K562 (cell line): ENCODE measurements around the gene IMP4. TPM values are rescaled to one million over a fixed set of nuclear protein-coding genes. Genes with fewer than 3 reads are reported as not detected.

Experiments used
- ATAC-seq: fragments of 200-7000 bp; cut with Tn5 transposase; 3 replicates; pipeline ENCODE4 v1.9.1; 2020; ENCODE audit warnings: moderate library complexity
- BruUV-seq: library from RNA; stranded (reverse); fragments of 400-500 nt; replicated peaks from 2 replicates; lab custom pipeline; 2021; lab: Mats Ljungman, UMichigan
- CTCF ChIA-PET: fragments of 300-600 bp; formaldehyde crosslinking; extraction: SDS; loops from one replicate; lab custom pipeline; 2021; ENCODE audit warnings: low intra/inter-chr PET ratio; lab: Yijun Ruan, JAX
- POLR2A ChIA-PET: fragments of 300-600, 350-650 bp; sonication (Branson Sonifier 250); formaldehyde crosslinking; extraction: SDS; loops from one replicate; lab custom pipeline; 2021; ENCODE audit warnings: antibody characterized with exemption, inconsistent platforms; lab: Yijun Ruan, JAX
- DNase-seq, 4 experiments: peaks; one replicate each; pipeline versions ENCODE4 v3.0.0 to v3.0.0-alpha.2; 2011 to 2018; ENCODE audit warnings: low spot score in 3 of 4, mixed read lengths in 3 of 4; ENCODE audit errors: extremely low read depth in 1 of 4
- FAIRE-seq: peaks from 2 replicates; lab custom pipeline; 2011; peaks lifted over from hg19 to GRCh38; lab: Jason Lieb, UNC
- H2AFZ ChIP-seq: 2 replicates; pipeline ENCODE4 v1.6.0; 2011; ENCODE audit warnings: low read depth, low read length, control low read depth, inconsistent platforms
- H3K27ac ChIP-seq: fragments of 200-600 bp; 3 replicates; pipeline ENCODE4 v1.8.0; 2011; ENCODE audit warnings: low read depth, mild to moderate bottlenecking, control low read depth, inconsistent platforms, low read length, moderate library complexity, mixed read lengths; ENCODE audit errors: extremely low read depth
- H3K27me3 ChIP-seq, 2 experiments: fragments of 300-600 bp in 1 of 2; 2 replicates in 1 of 2; 3 replicates in 1 of 2; pipeline versions ENCODE4 v1.6.0 to v1.8.0; 2011; ENCODE audit warnings: inconsistent platforms in 2 of 2, low read length in 2 of 2, mild to moderate bottlenecking in 1 of 2, mixed read lengths in 1 of 2, moderate library complexity in 1 of 2; ENCODE audit not compliant: control insufficient read depth in 2 of 2, insufficient read depth in 2 of 2
- H3K36me3 ChIP-seq: fragments of 300-600 bp; 3 replicates; pipeline ENCODE4 v1.8.0; 2011; ENCODE audit warnings: mild to moderate bottlenecking, low read length, inconsistent platforms; ENCODE audit not compliant: control insufficient read depth, insufficient read depth
- H3K4me1 ChIP-seq, 2 experiments: fragments of 200-600 bp in 1 of 2; replicated peaks in 1 of 2; 2 replicates in 1 of 2; 3 replicates in 1 of 2; pipeline versions ENCODE4 v1.5.1 to v1.8.0; 2011; ENCODE audit warnings: inconsistent platforms in 2 of 2, low read length in 2 of 2, mild to moderate bottlenecking in 1 of 2, mixed read lengths in 1 of 2, moderate library complexity in 1 of 2; ENCODE audit not compliant: control insufficient read depth in 2 of 2, insufficient read depth in 2 of 2
- H3K4me2 ChIP-seq: 2 replicates; pipeline ENCODE4 v1.6.1; 2011; ENCODE audit warnings: low read length, control low read depth, inconsistent platforms, mixed read lengths; ENCODE audit not compliant: insufficient read depth
- H3K4me3 ChIP-seq: fragments of 200-600 bp; sonication (generic), shearing (Covaris generic); 2 replicates; pipeline ENCODE4 v1.5.1; 2016; ENCODE audit warnings: control low read depth, inconsistent platforms
- H3K79me2 ChIP-seq: fragments of 200-600 bp; 3 replicates; pipeline ENCODE4 v1.8.0; 2011; ENCODE audit warnings: low read length, inconsistent platforms; ENCODE audit not compliant: control insufficient read depth, insufficient read depth
- H3K9ac ChIP-seq, 2 experiments: 2 replicates each; pipeline versions ENCODE4 v1.6.0 to v1.6.1; 2011; ENCODE audit warnings: low read depth in 2 of 2, low read length in 2 of 2, control low read depth in 1 of 2, inconsistent platforms in 1 of 2, mild to moderate bottlenecking in 1 of 2, mixed read lengths in 1 of 2; ENCODE audit not compliant: insufficient read depth in 1 of 2
- H3K9me1 ChIP-seq: one replicate; pipeline ENCODE4 v1.6.0; 2011; ENCODE audit warnings: inconsistent platforms, mild to moderate bottlenecking, low read length, moderate library complexity; ENCODE audit not compliant: control insufficient read depth, insufficient read depth
- H3K9me3 ChIP-seq: replicated peaks from 2 replicates; pipeline ENCODE4 v1.5.1; 2011; ENCODE audit warnings: low read depth, low read length, inconsistent platforms; ENCODE audit not compliant: control insufficient read depth, insufficient read depth
- H4K20me1 ChIP-seq: replicated peaks from 2 replicates; pipeline ENCODE4 v1.6.1; 2011; ENCODE audit warnings: low read length, inconsistent platforms, mixed read lengths; ENCODE audit not compliant: control insufficient read depth, insufficient read depth
- CBFB ChIP-seq: sonication (generic); formaldehyde crosslinking; IDR thresholded peaks from 2 replicates; pipeline ENCODE4 v1.4.0; 2020; ENCODE audit warnings: mild to moderate bottlenecking, missing genetic modification reagents
- CHD1 ChIP-seq: fragments of 200-600 bp; sonication (generic); IDR thresholded peaks from one replicate; pipeline ENCODE4 v1.6.1; 2012; ENCODE audit warnings: mild to moderate bottlenecking, moderate library complexity, low read length, inconsistent platforms
- ETV5 ChIP-seq: sonication (generic); formaldehyde crosslinking; IDR thresholded peaks from 2 replicates; pipeline ENCODE4 v1.4.0; 2020; ENCODE audit warnings: low read depth, mild to moderate bottlenecking, missing genetic modification reagents
- ILK ChIP-seq: fragments of 450-650 bp; IDR thresholded peaks from 2 replicates; pipeline ENCODE4 v1.6.1; 2016; ENCODE audit warnings: missing genetic modification characterization, low read depth, mild to moderate bottlenecking, missing compliant biosample characterization, moderate library complexity, borderline replicate concordance
- MAFG ChIP-seq: fragments of 450-650 bp; conservative IDR thresholded peaks from 2 replicates; pipeline ENCODE4 v1.6.1; 2016; ENCODE audit warnings: missing genetic modification characterization, missing compliant biosample characterization
- RAD51 ChIP-seq: fragments of 450-650 bp; IDR thresholded peaks from 2 replicates; pipeline ENCODE4 v1.7.1; 2016; ENCODE audit warnings: low read depth, mild to moderate bottlenecking, borderline replicate concordance
- TRIM24 ChIP-seq, 2 experiments: fragments of 450-650 bp; IDR thresholded peaks; 2 replicates each; pipeline ENCODE4 v1.6.1; 2016
- ZNF263 ChIP-seq: sonication (generic); formaldehyde crosslinking; IDR thresholded peaks from 2 replicates; pipeline ENCODE4 v1.8.0; 2022; ENCODE audit warnings: mild to moderate bottlenecking, missing genetic modification reagents, borderline replicate concordance
- WGBS: fragments of 100-300 bp; shearing (Covaris generic); methylation state at CpG from one replicate; pipeline ENCODE4 v1.1.6; 2016; ENCODE audit warnings: low coverage, mixed read lengths; ENCODE audit not compliant: insufficient coverage; ENCODE audit errors: missing lambda C conversion rate; 5-methylcytosine and 5-hydroxymethylcytosine counted together
- in situ Hi-C: fragments of 300-500 bp; cut with MboI; formaldehyde crosslinking; loops from 4 replicates; pipeline ENCODE4 v1.15.0; 2018; ENCODE audit warnings: inconsistent platforms, mixed read lengths
- intact Hi-C: fragments of 100-400 bp; cut with micrococcal nuclease; formaldehyde crosslinking; loops from 2 replicates; pipeline ENCODE4 v1.14.2; 2022
- polyA plus RNA-seq, 8 experiments: library from polyadenylated mRNA; depleted of rRNA in 4 of 8; stranded (reverse) in 5 of 8; unstranded in 3 of 8; fragments of >200 nt; fragmentation: Nextera tagmentation in 2 of 8; fragmentation: Illumina TruSeq in 1 of 8; extraction: Ambion mirVana in 2 of 8; extraction: Trizol in 1 of 8; gene quantifications; 2 replicates each; pipeline versions ENCODE4 v1.2.1 to v1.2.3, GENCODE V29; 2011 to 2014; ENCODE audit warnings: inconsistent platforms in 1 of 8, missing spikeins in 1 of 8
- total RNA-seq, 7 experiments: library from RNA; depleted of rRNA in 6 of 7; stranded (reverse); fragments of >200 nt in 6 of 7; fragmentation: Illumina TruSeq in 2 of 7; extraction: Trizol in 2 of 7; gene quantifications; 2 replicates each; pipeline versions ENCODE4 v1.2.1 to v1.2.3, GENCODE V29; 2011 to 2021; ENCODE audit warnings: low replicate concordance in 1 of 7
- TF ChIP-seq, protein P1 (sequence below): fragments of 450-650 bp; IDR thresholded peaks from 2 replicates; pipeline ENCODE4 v1.6.1; 2016; ENCODE audit warnings: borderline replicate concordance
- TF ChIP-seq, protein P2 (sequence below): fragments of 250-450 bp; sonication (Bioruptor Pico); IDR thresholded peaks from 2 replicates; pipeline ENCODE4 v1.8.0; 2022; ENCODE audit warnings: inconsistent platforms, mild to moderate bottlenecking, moderate library complexity, borderline replicate concordance
- TF ChIP-seq, protein P3 (sequence below): fragments of 250-450 bp; sonication (Bioruptor Pico); IDR thresholded peaks from 2 replicates; pipeline ENCODE4 v1.5.0; 2021

The IMP4 gene
- total and polyA plus RNA-seq, 9 of the 15 experiments (the other 6 are each of a cell fraction or from before 2014, with no cell fraction given): 35.4 to 209 (median 100.0) TPM

DNA sequence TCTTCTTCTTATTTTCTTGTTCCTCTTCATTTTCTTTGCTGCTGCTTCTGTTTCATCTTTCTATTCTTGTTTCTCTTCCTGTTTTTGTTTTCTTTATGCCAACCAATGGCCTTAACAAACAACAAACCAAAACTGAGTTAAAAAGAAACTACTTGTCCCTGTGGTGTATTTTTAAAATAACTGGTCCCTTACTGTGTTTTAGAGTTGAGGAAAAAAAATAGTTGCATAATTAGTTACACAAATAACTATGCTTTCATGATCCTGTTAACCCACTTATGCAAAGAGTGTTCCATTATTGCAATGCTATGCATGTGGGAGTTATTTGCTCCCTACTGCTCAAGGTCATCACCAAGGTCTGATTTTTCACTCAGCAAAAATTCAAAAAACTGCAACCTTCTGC is 39.5 kb upstream of the IMP4 start:
- no peak overlapping the region for H3K9ac ChIP-seq
- CTCF ChIA-PET: no interaction called here
- H3K9me3 ChIP-seq: no peaks in the 10 kb centered on the region
- no peaks in the 10 kb centered on the region for H3K36me3 ChIP-seq
- H3K4me1 ChIP-seq: peaks cover 0 to 8% of the 10 kb centered on the region in 2 experiments; a peak in 2 of 5 replicates
- intact Hi-C loops (no loop called here), in situ Hi-C loops (no loop called here)
- no peak overlapping the region for H2AFZ ChIP-seq
- H3K27me3 ChIP-seq: peaks cover 25 to 31% of the 10 kb centered on the region in 2 experiments
- H4K20me1 ChIP-seq: no peaks in the 10 kb centered on the region
- FAIRE-seq (no peak), DNase-seq (no peak), ATAC-seq (no peak)
- H3K4me3 ChIP-seq: no peak overlapping the region
- POLR2A ChIA-PET: no interaction called here
- no peaks in the 10 kb centered on the region for H3K79me2 ChIP-seq
- H3K27ac ChIP-seq: no peak overlapping the region
- no TSS peak for BruUV-seq
- H3K4me2 ChIP-seq: no peak overlapping the region
- no peaks in the 10 kb centered on the region for H3K9me1 ChIP-seq
- TF ChIP-seq MAFG: no peak

DNA sequence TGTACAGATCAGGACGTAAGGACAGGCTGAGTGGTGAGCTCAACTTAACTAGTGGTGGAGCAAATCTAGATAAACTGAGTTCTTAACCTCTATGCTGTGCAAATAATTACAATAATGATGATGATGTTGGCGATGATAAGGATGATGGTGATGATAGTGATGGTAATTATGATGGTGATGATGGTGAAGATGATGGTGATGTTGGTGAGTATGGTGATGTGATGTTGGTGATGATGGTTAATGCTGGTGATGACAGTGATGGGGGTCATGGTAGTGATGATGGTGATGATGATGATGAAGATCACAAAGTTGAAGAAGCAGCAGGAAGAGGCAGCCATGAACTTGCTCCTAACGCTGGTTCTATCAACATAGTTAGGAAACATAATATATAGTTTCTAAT is 38.0 kb upstream of the IMP4 start:
- Histone ChIP-seq H2AFZ (no peak overlapping the region), H3K27ac (no peak overlapping the region), H3K36me3 (no peaks in the 10 kb centered on the region), H3K79me2 (no peaks in the 10 kb centered on the region), H3K9ac (no peak overlapping the region), H3K27me3 (peaks cover 29 to 38% of the 10 kb centered on the region in 2 experiments; a peak in 4 of 5 replicates), H3K9me3 (no peaks in the 10 kb centered on the region), H3K4me2 (no peak overlapping the region), H4K20me1 (no peaks in the 10 kb centered on the region), H3K4me1 (peaks cover 0 to 8% of the 10 kb centered on the region in 2 experiments; a peak in 2 of 5 replicates), H3K9me1 (no peaks in the 10 kb centered on the region), H3K4me3 (no peak overlapping the region)
- ATAC-seq (no peak), FAIRE-seq (no peak), DNase-seq (no peak)
- in situ Hi-C loops: no loop called here
- POLR2A ChIA-PET: interaction anchor here (0.9 kb wide), 1 partner anchor 15 kb away, joined by 3 read pairs; no protein-coding TSS in a partner anchor
- intact Hi-C loops: no loop called here
- WGBS: 0% methylated on average over 3 of the region's 3 CpGs
- CTCF ChIA-PET: no interaction called here
- BruUV-seq: no TSS peak
- no peak for TF ChIP-seq CBFB (CRISPR knock-in tag)
- TF ChIP-seq RAD51: no peak
- TF ChIP-seq, protein P1, sequence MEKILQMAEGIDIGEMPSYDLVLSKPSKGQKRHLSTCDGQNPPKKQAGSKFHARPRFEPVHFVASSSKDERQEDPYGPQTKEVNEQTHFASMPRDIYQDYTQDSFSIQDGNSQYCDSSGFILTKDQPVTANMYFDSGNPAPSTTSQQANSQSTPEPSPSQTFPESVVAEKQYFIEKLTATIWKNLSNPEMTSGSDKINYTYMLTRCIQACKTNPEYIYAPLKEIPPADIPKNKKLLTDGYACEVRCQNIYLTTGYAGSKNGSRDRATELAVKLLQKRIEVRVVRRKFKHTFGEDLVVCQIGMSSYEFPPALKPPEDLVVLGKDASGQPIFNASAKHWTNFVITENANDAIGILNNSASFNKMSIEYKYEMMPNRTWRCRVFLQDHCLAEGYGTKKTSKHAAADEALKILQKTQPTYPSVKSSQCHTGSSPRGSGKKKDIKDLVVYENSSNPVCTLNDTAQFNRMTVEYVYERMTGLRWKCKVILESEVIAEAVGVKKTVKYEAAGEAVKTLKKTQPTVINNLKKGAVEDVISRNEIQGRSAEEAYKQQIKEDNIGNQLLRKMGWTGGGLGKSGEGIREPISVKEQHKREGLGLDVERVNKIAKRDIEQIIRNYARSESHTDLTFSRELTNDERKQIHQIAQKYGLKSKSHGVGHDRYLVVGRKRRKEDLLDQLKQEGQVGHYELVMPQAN: no peak
- TF ChIP-seq ETV5 (CRISPR knock-in tag): no peak
- TF ChIP-seq TRIM24 (IDR thresholded peaks at IDR 0.05): no peak
- TF ChIP-seq, protein P2, sequence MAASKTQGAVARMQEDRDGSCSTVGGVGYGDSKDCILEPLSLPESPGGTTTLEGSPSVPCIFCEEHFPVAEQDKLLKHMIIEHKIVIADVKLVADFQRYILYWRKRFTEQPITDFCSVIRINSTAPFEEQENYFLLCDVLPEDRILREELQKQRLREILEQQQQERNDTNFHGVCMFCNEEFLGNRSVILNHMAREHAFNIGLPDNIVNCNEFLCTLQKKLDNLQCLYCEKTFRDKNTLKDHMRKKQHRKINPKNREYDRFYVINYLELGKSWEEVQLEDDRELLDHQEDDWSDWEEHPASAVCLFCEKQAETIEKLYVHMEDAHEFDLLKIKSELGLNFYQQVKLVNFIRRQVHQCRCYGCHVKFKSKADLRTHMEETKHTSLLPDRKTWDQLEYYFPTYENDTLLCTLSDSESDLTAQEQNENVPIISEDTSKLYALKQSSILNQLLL: no peak
- no peak for TF ChIP-seq ILK
- TF ChIP-seq, protein P3, sequence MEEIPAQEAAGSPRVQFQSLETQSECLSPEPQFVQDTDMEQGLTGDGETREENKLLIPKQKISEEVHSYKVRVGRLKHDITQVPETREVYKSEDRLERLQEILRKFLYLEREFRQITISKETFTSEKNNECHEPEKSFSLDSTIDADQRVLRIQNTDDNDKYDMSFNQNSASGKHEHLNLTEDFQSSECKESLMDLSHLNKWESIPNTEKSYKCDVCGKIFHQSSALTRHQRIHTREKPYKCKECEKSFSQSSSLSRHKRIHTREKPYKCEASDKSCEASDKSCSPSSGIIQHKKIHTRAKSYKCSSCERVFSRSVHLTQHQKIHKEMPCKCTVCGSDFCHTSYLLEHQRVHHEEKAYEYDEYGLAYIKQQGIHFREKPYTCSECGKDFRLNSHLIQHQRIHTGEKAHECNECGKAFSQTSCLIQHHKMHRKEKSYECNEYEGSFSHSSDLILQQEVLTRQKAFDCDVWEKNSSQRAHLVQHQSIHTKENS (CRISPR knock-in tag): no peak
- no peak for TF ChIP-seq CHD1
- TF ChIP-seq ZNF263 (CRISPR knock-in tag): no peak
